Naive thymus-derived CD8-positive, alpha-beta T cell (primary cell): ENCODE measurements around the gene LZIC. TPM values are rescaled to one million over a fixed set of nuclear protein-coding genes. Genes with fewer than 3 reads are reported as not detected.

Experiments
- ATAC-seq, 2 donors: fragments of 150-1000 bp; cut with Tn5 transposase in 1 of 2; sonication (Bioruptor Pico), chemical (Tn5 transposase) in 1 of 2; 1 replicate in 1 of 2; 2 replicates in 1 of 2; pipeline ENCODE4 v1.10.0; 2021; ENCODE audit warnings: mild to moderate bottlenecking in 2 of 2, moderate library complexity in 2 of 2
- POLR2A ChIA-PET: fragments of 350-600 bp; sonication (Branson Sonifier 250); formaldehyde crosslinking; loops from one replicate; lab custom pipeline; 2021; ENCODE audit warnings: antibody characterized with exemption; lab: Charles Lee
- DNase-seq, 10 donors: peaks; one replicate each; pipeline versions ENCODE4 v3.0.0 to v3.0.0-alpha.2; 2020 to 2022
- H3K27ac Mint-ChIP-seq, 10 donors: one replicate each; pipeline ENCODE4 v1.8.0; 2020 to 2022; ENCODE audit warnings: mild to moderate bottlenecking in 10 of 10, mixed read lengths in 10 of 10, moderate library complexity in 4 of 10, inconsistent platforms in 1 of 10
- H3K27me3 Mint-ChIP-seq, 5 donors: one replicate each; pipeline ENCODE4 v1.8.0; 2021 to 2022; ENCODE audit warnings: mixed read lengths in 5 of 5
- H3K36me3 Mint-ChIP-seq, 3 donors: one replicate each; pipeline ENCODE4 v1.8.0; 2020 to 2022; ENCODE audit warnings: mixed read lengths in 3 of 3, mild to moderate bottlenecking in 2 of 3, inconsistent platforms in 1 of 3
- H3K4me1 Mint-ChIP-seq, 4 donors: one replicate each; pipeline ENCODE4 v1.8.0; 2021 to 2022; ENCODE audit warnings: mixed read lengths in 4 of 4
- H3K4me3 Mint-ChIP-seq, 10 donors: one replicate each; pipeline ENCODE4 v1.8.0; 2020 to 2022; ENCODE audit warnings: mild to moderate bottlenecking in 10 of 10, mixed read lengths in 10 of 10, moderate library complexity in 6 of 10, inconsistent platforms in 1 of 10
- H3K9me3 Mint-ChIP-seq, 9 donors: one replicate each; pipeline ENCODE4 v1.8.0; 2020 to 2022; ENCODE audit warnings: mixed read lengths in 9 of 9, mild to moderate bottlenecking in 3 of 9, inconsistent platforms in 1 of 9, moderate library complexity in 1 of 9
- polyA plus RNA-seq, 3 donors: library from polyadenylated mRNA; unstranded; fragments of 300-500 nt; fragmentation: Illumina TruSeq; gene quantifications; one replicate each; pipeline ENCODE4 v1.2.3, GENCODE V29; 2021
- total RNA-seq, 8 experiments: library from RNA in 2 of 8; stranded (reverse) in 2 of 8; gene quantifications; one replicate each; pipeline ENCODE4 v1.2.3 and lab custom pipeline; 2021 to 2026

LZIC gene
- total RNA-seq (10 to 100 TPM; 28.8 to 31.5 TPM), polyA plus RNA-seq (10 to 100 TPM; 34.2 to 39.8 (median 38.0) TPM), total RNA-seq (lab: John Stamatoyannopoulos, UW) (25.6 to 61.3 (median 52.4) reads per million in 6 experiments)

DNA sequence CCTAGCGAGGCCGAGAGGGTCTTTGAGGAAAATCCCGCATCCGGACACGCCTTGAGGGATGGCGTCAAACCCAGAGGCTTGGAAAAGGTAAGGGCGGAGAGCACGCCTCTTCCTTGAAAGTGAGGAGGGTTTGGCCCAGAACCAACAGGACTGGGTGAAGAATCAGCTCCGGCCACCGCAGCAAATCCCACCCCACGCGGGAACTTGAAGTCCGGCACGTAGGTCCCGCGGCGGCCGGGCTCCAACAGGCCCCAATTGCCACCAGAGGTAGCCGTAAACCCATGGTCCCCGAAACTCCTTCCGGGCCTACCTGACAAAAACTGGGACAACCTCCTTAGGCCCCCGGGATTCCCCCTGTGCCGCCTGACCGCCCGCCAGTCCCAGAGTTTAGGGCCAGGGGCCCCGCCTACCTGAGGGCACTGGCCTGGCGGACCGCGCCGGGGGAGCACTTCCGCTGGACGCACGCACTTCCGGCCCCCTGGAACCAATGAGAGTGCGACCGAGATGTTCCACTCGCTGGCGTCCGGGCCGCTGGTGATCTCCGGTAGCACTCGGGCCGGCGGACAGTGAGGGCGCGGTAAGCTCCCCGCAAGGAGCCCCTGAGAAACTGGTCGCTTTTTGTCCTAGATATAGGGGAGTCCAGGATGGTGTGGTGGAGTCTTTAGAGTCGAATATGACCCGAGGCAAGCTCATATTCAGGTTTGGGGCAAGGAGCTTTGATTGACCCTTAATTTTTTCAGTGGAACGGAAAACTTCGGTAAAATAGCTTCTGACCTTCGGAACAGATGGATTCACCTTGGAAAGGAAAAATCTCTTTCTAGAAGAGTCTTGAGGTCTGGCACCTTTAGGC lies at the start of gene LZIC, which contains the start of gene NMNAT1:
TSS of gene LZIC (minus strand) at position 453 of the 850 bp plus-strand sequence. CDS start 6,772 bp downstream, outside the sequence.
TSS of gene NMNAT1 (plus strand) at position 537 of the 850 bp plus-strand sequence. CDS start 28,599 bp downstream, outside the sequence.
- Mint-ChIP-seq H3K27ac (peak within 1 kb of the TSS; percentile 93 to 99 (median 98)), H3K27me3 (no peaks in the 10 kb centered on the region), H3K36me3 (peaks cover 0 to 27% (median 2%) of the 10 kb centered on the region in 3 donors), H3K9me3 (no peaks in the 10 kb centered on the region), H3K4me3 (peak within 1 kb of the TSS; percentile 97 to 99 (median 98)), H3K4me1 (peaks cover 14 to 42% (median 34%) of the 10 kb centered on the region in 4 donors)
- ATAC-seq (peak; percentile 95 to 96), DNase-seq (peak; percentile 74 to 92 (median 84))
- POLR2A ChIA-PET, result interaction anchor here (0.5 to 1.6 kb wide), 9 partner anchors 8 to 487 kb away, joined by 3 to 7 read pairs (median 4); partner anchors contain the start of genes CENPS, CTNNBIP1 and UBE4B

DNA sequence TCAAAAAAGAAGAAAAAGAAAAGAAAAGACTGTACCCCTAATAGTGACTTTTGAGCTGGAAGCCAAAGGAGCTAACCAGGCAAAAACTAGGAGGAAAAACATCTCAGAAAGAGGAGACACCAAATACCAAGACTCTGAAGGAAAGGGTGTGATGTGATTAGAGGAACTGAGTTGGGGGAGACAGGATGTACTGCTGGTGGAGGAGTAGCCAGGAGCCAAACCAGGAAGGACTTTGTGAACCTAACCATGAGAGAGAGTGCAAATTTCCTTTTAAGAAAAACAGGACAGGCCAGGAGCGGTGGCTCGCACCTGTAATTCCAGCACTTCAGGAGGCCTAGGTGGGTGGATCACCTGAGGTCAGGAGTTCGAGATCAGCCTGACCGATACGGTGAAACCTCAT lies 49.7 kb upstream of the LZIC start:
- no peak overlapping the region for H3K4me3 Mint-ChIP-seq
- POLR2A ChIA-PET, result no interaction called here
- peaks cover 0 to 10% (median 6%) of the 10 kb centered on the region in 4 donors for H3K4me1 Mint-ChIP-seq
- peaks cover 11 to 27% (median 19%) of the 10 kb centered on the region in 5 donors for H3K27me3 Mint-ChIP-seq
- ATAC-seq (no peak), DNase-seq (no peak)
- peaks cover 0 to 6% (median 0%) of the 10 kb centered on the region in 3 donors for H3K36me3 Mint-ChIP-seq
- H3K27ac Mint-ChIP-seq, result no peak overlapping the region
- no peaks in the 10 kb centered on the region for H3K9me3 Mint-ChIP-seq

DNA sequence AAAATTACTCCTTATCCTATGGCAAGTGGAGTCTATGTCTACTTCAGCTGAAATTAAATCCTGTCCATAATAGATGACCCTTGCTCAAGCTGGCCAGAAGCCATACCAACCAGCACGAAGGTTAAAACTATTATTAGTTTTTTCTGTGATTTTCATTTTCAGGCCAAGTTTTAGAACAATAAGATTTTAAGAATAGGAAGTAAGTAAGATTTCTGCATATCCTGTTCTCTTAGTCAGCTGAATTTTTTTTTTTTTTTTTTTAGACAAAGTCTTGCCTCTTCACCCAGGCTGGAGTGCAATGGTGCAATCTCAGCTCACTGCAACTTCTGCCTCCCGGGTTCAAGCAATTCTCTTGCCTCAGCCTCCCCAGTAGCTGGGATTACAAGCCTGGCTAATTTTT lies 47.8 kb upstream of the LZIC start:
- Mint-ChIP-seq H3K9me3 (no peaks in the 10 kb centered on the region), H3K36me3 (peaks cover 0 to 3% (median 0%) of the 10 kb centered on the region in 3 donors), H3K4me1 (peaks cover 0 to 4% (median 0%) of the 10 kb centered on the region in 4 donors), H3K27me3 (peaks cover 6 to 17% (median 12%) of the 10 kb centered on the region in 5 donors), H3K27ac (no peak overlapping the region), H3K4me3 (no peak overlapping the region)
- POLR2A ChIA-PET, result interaction anchor here (0.7 kb wide), 1 partner anchor 76 kb away, joined by 4 read pairs; no protein-coding TSS in a partner anchor
- ATAC-seq, result no peak
- DNase-seq, result no peak

DNA sequence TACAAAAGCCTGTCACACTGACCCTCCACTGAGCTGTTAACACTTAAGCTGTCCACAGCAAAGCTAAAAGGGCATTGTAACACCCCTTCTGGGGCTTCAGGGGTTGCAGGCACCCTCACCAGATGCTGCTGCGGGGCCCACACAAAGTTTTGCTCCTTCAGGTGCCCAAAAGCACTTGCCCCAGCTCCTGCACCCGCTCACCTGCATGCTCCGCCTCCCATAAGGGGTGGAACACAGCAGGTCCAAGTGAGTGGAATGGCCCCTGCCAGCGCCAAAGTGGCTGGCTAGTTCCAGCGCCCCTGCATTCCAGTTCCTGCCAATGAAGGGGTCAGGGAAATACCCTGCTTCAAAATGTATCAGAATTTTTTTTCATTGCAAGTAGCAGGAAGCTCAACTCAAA lies 46.6 kb upstream of the LZIC start:
- H3K27ac Mint-ChIP-seq, result no peak overlapping the region
- no peak for ATAC-seq
- H3K4me1 Mint-ChIP-seq, result peaks cover 0 to 4% (median 0%) of the 10 kb centered on the region in 4 donors
- POLR2A ChIA-PET, result no interaction called here
- H3K4me3 Mint-ChIP-seq, result no peak overlapping the region
- H3K27me3 Mint-ChIP-seq, result peaks cover 6 to 17% (median 11%) of the 10 kb centered on the region in 5 donors
- no peaks in the 10 kb centered on the region for H3K9me3 Mint-ChIP-seq
- no peak for DNase-seq
- peaks cover 0 to 3% (median 0%) of the 10 kb centered on the region in 3 donors for H3K36me3 Mint-ChIP-seq

DNA sequence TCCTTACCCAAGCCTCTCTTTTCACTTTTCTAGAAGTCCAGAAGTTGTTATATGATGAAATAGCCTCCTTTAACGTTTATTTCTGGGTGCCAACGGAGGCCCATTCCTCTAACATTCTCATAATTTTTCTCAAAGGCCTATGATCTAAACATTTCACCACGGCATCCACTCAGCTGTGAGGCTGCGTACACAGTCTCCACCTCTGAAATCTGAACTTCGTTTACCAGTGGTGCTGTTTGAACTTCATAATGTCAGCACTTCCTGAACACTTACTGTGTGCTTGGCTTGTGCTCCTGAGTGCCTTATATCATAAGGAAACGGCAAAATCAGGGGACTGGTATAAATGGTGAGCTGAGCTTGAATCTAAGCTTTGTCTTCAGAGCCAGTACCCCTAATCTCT lies 41.8 kb upstream of the LZIC start:
- Mint-ChIP-seq H3K4me1 (no peaks in the 10 kb centered on the region), H3K9me3 (no peaks in the 10 kb centered on the region), H3K36me3 (peaks cover 0 to 28% (median 12%) of the 10 kb centered on the region in 3 donors), H3K4me3 (no peak overlapping the region), H3K27ac (peak overlapping the region in 1 of 10 donors; percentile 64), H3K27me3 (no peaks in the 10 kb centered on the region)
- POLR2A ChIA-PET, result no interaction called here
- no peak for DNase-seq
- ATAC-seq, result no peak

DNA sequence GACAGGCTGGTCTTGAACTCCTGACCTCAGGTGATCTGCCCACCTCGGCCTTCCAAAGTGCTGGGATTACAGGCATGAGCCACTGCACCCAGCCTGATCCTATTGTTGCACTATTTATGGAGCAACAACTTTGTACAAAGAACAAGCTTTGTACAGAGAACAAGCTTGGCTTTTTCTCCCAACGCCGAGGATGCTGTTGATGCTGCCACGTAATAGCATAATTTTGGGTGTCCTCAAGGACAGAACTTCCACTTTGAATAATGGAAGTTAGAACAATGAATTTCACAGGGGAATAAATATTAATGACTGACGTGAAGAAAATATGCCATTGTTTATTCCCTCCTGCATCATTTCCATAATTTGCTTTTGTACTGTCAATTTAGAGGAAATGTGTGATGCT lies 41.1 kb upstream of the LZIC start:
- Mint-ChIP-seq H3K36me3 (peaks cover 0 to 28% (median 12%) of the 10 kb centered on the region in 3 donors), H3K27ac (no peak overlapping the region), H3K9me3 (no peaks in the 10 kb centered on the region), H3K4me3 (no peak overlapping the region), H3K27me3 (no peaks in the 10 kb centered on the region), H3K4me1 (no peaks in the 10 kb centered on the region)
- POLR2A ChIA-PET, result no interaction called here
- ATAC-seq, result no peak
- DNase-seq, result no peak

DNA sequence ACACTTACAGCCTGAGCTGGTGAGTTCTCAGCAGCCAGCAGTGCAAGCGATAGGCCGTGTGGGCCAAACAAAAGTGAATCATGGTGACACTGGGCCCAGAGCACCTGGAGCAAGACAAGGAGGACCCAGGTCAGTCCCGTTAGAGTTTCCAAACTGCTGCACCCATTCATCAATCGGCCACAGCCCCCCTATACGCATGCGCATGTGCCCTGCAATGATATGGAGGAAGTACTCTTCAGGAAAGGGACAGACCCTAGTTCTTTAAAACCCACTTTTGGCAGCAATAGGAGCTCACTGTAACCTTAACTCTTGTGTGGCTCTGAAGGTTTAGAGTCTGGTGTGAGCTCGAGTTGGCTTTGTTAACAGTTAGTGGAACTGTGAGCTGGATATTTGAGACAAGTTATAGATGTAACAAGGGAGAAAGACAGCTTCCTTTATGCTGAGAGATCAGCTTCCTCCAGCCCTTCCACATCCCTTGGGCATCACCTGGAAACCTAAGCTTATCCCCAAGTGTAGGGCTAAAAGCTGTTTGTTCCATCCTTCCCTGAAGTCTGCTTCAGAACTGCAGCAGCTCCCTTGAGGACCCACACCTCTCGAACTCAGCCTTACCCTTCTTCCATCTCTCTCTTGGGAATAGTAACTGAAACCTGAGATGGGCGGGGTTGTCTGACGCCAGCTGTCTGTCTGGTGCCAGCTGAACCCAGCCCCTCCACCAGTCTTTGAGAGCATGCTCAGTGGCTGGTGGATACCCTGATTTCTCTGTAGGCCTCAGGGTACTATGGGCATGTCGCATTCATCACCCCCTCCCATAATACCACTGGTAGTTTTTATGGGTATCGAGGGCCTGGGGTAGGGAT lies 17.7 kb upstream of the LZIC start:
- Mint-ChIP-seq H3K4me3 (no peak overlapping the region), H3K27ac (peak overlapping the region in 1 of 10 donors; percentile 32), H3K4me1 (peaks cover 0 to 7% (median 0%) of the 10 kb centered on the region in 4 donors), H3K27me3 (no peaks in the 10 kb centered on the region), H3K36me3 (peaks cover 0 to 2% (median 0%) of the 10 kb centered on the region in 3 donors), H3K9me3 (no peaks in the 10 kb centered on the region)
- ATAC-seq, result no peak
- POLR2A ChIA-PET, result interaction anchor here (0.5 to 1.2 kb wide), 2 partner anchors 10 to 513 kb away, joined by 3 to 5 read pairs; no protein-coding TSS in a partner anchor
- DNase-seq, result no peak

DNA sequence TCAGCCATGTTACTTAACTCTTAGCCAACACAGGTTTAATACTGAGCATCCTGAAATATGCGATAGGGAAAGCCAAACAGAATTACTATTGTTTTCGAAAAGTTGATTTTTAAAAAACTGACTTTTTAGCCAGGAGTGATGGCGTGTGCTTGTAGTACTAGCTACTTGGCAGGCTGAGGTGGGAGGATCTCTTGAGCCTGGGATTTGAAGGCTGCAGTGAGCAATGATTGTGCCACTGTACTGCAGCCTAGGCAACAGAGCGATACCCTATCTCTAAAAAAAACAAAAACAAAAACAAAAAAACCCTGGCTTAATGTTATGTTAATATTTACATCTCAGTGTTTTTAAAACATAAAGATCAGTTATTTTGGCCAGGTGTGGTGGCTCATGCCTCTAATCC lies 16.8 kb upstream of the LZIC start:
- Mint-ChIP-seq H3K27me3 (no peaks in the 10 kb centered on the region), H3K4me1 (peaks cover 0 to 7% (median under 1%) of the 10 kb centered on the region in 4 donors), H3K4me3 (no peak overlapping the region), H3K9me3 (no peaks in the 10 kb centered on the region), H3K27ac (no peak overlapping the region), H3K36me3 (peaks cover 0 to 2% (median 0%) of the 10 kb centered on the region in 3 donors)
- DNase-seq (no peak), ATAC-seq (no peak)
- POLR2A ChIA-PET, result no interaction called here

DNA sequence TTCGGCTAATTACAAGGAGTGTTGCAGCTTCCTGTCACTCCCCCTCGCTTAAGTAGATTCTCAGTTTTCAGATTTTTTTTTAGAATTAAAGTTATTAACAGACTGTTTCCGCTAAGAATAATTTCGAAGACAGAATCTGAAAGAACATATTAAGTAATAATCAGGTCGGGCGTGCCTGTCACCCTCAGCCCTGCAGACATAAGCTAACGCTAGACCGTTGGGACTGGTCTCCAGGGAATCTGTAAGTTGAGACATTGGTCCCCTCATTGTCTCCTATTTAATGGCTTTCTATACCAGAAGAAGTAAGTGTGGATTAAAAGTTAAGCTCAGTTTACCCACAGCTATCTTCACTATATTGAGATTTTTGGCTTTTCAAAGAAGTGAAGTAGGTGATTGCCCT lies 14.5 kb upstream of the LZIC start:
- H3K4me3 Mint-ChIP-seq, result no peak overlapping the region
- no peak for ATAC-seq
- POLR2A ChIA-PET, result no interaction called here
- H3K27ac Mint-ChIP-seq, result no peak overlapping the region
- no peaks in the 10 kb centered on the region for H3K27me3 Mint-ChIP-seq
- DNase-seq, result no peak
- no peaks in the 10 kb centered on the region for H3K9me3 Mint-ChIP-seq
- peaks cover 0 to 7% (median under 1%) of the 10 kb centered on the region in 4 donors for H3K4me1 Mint-ChIP-seq
- H3K36me3 Mint-ChIP-seq, result peaks cover 0 to 2% (median 0%) of the 10 kb centered on the region in 3 donors

DNA sequence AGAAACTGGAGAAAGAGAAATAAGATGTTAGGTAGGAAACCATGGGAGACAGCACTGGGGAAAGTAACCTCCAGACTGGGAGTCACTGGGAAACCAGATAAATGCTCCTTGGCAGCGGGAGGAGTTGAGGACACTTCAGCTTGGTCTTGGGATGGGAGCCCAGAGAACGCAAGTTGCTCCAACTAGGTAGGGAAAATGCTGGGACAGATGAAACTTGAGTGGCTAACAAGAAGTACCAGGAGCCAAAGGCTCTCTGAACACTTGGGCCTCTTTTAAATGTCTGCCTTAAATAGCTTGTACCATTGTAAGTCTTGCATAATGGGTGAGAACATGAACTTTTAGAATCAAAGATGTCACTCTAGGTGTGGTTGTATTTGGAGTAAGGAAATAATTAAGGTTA lies 3.1 kb upstream of the LZIC start:
- Mint-ChIP-seq H3K36me3 (peaks cover 0 to 10% (median 2%) of the 10 kb centered on the region in 3 donors), H3K4me3 (no peak overlapping the region), H3K27ac (peak overlapping the region in 2 of 10 donors; percentile 11), H3K4me1 (peaks cover 15 to 45% (median 41%) of the 10 kb centered on the region in 4 donors), H3K9me3 (no peaks in the 10 kb centered on the region), H3K27me3 (no peaks in the 10 kb centered on the region)
- ATAC-seq, result no peak
- DNase-seq, result no peak
- POLR2A ChIA-PET, result no interaction called here

DNA sequence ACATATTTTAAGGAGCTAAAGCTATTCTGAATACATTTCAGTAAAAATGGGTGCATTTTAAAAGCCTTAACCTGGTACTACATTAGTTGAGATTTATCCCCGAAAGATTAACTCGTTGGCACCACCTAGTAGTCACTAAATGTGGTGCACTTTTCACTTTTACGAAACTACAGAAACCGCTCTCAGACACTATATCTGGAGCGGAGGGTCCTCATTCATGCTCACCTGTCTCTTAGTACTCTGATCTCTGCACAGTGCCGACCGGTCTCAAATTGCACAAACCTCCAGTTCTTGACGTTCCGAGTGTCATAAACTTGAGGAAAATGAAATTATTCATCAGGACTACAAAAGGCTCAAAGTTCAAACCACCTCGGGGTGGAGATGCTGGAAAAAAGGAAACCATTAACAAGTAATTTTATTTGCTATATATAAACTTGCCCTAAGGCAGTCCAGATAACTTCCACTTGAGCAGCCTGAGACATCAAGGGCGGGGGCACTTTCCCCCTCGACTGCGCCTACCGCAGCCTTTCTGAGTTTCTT lies 722 bp downstream of the LZIC start:
- H3K36me3 Mint-ChIP-seq, result peaks cover 0 to 27% (median 2%) of the 10 kb centered on the region in 3 donors
- peaks cover 11 to 42% (median 32%) of the 10 kb centered on the region in 4 donors for H3K4me1 Mint-ChIP-seq
- POLR2A ChIA-PET, result interaction anchor here (1.0 to 1.5 kb wide), 4 partner anchors 9 to 488 kb away, joined by 3 to 4 read pairs (median 4); partner anchors contain the start of gene CENPS
- H3K4me3 Mint-ChIP-seq, result peak overlapping the region; percentile 97 to 99 (median 98)
- ATAC-seq, result peak; percentile 36 to 47
- H3K9me3 Mint-ChIP-seq, result no peaks in the 10 kb centered on the region
- H3K27me3 Mint-ChIP-seq, result no peaks in the 10 kb centered on the region
- peak overlapping the region; percentile 60 to 99 (median 98) for H3K27ac Mint-ChIP-seq
- DNase-seq, result peak in 5 of 10 donors; percentile 22 to 44 (median 27)
